ENCODE results near the gene CABP5. TPM values are rescaled to one million over a fixed set of nuclear protein-coding genes. Genes with fewer than 3 reads are reported as not detected.

The CABP5 gene
- total and polyA plus RNA-seq, 10 of the 15 experiments (the other 5 are each of a cell fraction or from before 2014, with no cell fraction given): not detected

- Histone ChIP-seq H3K9ac (ENCODE audit: control insufficient read depth, insufficient read depth, low read length) (no peak overlapping the region), H3K4me2 (ENCODE audit: control insufficient read depth, insufficient read depth) (no peak overlapping the region), H3K27me3 (replicated peaks in 1 of 2; ENCODE audit: control insufficient read depth in 2 of 2, insufficient read depth in 2 of 2, low read length in 1 of 2) (no peaks in the 10 kb centered on the region), H3K4me3 (no peak overlapping the region), H3K27ac (ENCODE audit: control insufficient read depth, insufficient read depth) (no peak overlapping the region), H4K20me1 (ENCODE audit: control insufficient read depth, insufficient read depth) (no peaks in the 10 kb centered on the region), H3K36me3 (ENCODE audit: control insufficient read depth in 2 of 2, insufficient read depth in 2 of 2, low read length in 1 of 2) (no peaks in the 10 kb centered on the region), H3K79me2 (ENCODE audit: control insufficient read depth, insufficient read depth, low read length) (no peaks in the 10 kb centered on the region), H3K9me3 (replicated peaks; ENCODE audit: control insufficient read depth, insufficient read depth, low read length) (no peaks in the 10 kb centered on the region), H3K4me1 (ENCODE audit: control insufficient read depth, insufficient read depth, low read length) (no peaks in the 10 kb centered on the region), H2AFZ (ENCODE audit: control insufficient read depth, low read depth, low read length) (no peak overlapping the region)
- TF ChIP-seq EED (IDR thresholded peaks at IDR 0.05; ENCODE audit: low read depth) (no peak), REST (IDR thresholded peaks at IDR 0.05; ENCODE audit: low read depth, low read length) (no peak), RAD51 (IDR thresholded peaks at IDR 0.05) (no peak), CUX1 (IDR thresholded peaks at IDR 0.05; ENCODE audit: insufficient replicate concordance, low read depth, low read length) (no peak), SUPT20H (IDR thresholded peaks at IDR 0.05; ENCODE audit: borderline replicate concordance, control insufficient read depth, low read depth, low read length) (no peak), CTCF (IDR thresholded peaks at IDR 0.05 in 2 of 3, conservative IDR thresholded peaks at IDR 0.05 in 1 of 3; ENCODE audit: control insufficient read depth in 2 of 3, extremely low read depth in 1 of 3, insufficient read depth in 1 of 3, low read depth in 3 of 3, low read length in 3 of 3) (no peak), BRCA1 (IDR thresholded peaks at IDR 0.05; ENCODE audit: low read depth, low read length) (no peak), IRF3 (IDR thresholded peaks at IDR 0.05) (no peak), CBX3 (IDR thresholded peaks at IDR 0.05; ENCODE audit: borderline replicate concordance, low read depth) (no peak), ZNF622 (IDR thresholded peaks at IDR 0.05) (no peak), NFYA (IDR thresholded peaks at IDR 0.05; ENCODE audit: borderline replicate concordance, low read depth, low read length) (no peak)
- DNase-seq (ENCODE audit: low read depth, low spot score) (no peak), FAIRE-seq (no peak), ATAC-seq (no peak)
- 5% methylated on average over 6 of the region's 6 CpGs for WGBS (ENCODE audit: insufficient coverage, insufficient replicate concordance, low lambda C conversion rate, missing lambda C conversion rate)
- CTCF ChIA-PET: interaction anchor here (0.6 kb wide), 1 partner anchor 25 kb away, joined by 3 read pairs; no protein-coding TSS in a partner anchor
- RAD21 ChIA-PET (ENCODE audit: unreplicated experiment): no interaction called here
- no TSS peak for BruUV-seq (replicated peaks)
- SMC1A ChIA-PET (ENCODE audit: uncharacterized antibody, unreplicated experiment): interaction anchor here (0.9 kb wide), 1 partner anchor 18 kb away, joined by 3 read pairs; no protein-coding TSS in a partner anchor
- intact Hi-C loops (cut with micrococcal nuclease; ENCODE audit: unreplicated experiment) (no loop called here), in situ Hi-C loops (cut with MboI) (no loop called here)
- POLR2A ChIA-PET: interaction anchor here (0.7 kb wide), 1 partner anchor 37 kb away, joined by 4 read pairs; no protein-coding TSS in a partner anchor
Measured at GRCh38 chr19:48000846-48001245, 43.0 kb downstream of the CABP5 start.

All from GM12878 (cell line).